ENCODE results near the gene YAP1.

DNA sequence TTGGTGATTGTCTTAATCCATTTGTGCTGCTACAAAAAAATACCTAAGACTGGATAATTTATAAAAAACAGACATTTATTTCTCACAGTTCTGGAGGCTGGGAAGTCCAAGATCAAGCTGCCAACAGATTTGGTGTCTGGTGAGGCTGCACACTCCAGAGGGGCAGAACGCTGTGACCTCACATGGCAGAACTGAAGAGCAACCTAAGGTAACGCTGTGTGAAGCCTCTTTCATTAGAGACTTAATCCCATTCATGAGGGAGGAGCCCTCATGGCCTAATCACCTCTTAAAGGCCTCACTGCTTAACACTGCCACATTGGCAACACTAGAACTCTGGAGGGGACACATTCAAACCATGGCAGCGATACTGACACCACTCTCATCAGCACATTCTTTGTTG is 164.4 kb downstream of the YAP1 start:
- TF ChIP-seq PPARA (CRISPR knock-in tag; IDR thresholded peaks at IDR 0.05; ENCODE audit: borderline replicate concordance) (no peak), CSDC2 (CRISPR knock-in tag; IDR thresholded peaks at IDR 0.05) (no peak), ZNF8 (CRISPR knock-in tag; IDR thresholded peaks at IDR 0.05) (no peak), ZFP3 (CRISPR knock-in tag; IDR thresholded peaks at IDR 0.05) (no peak), TOX (CRISPR knock-in tag; IDR thresholded peaks at IDR 0.05; ENCODE audit: borderline replicate concordance) (no peak), ZNF565 (CRISPR knock-in tag; conservative IDR thresholded peaks at IDR 0.05; ENCODE audit: low read depth) (no peak), BACH2 (CRISPR knock-in tag; IDR thresholded peaks at IDR 0.05; ENCODE audit: borderline replicate concordance) (no peak), TCF4 (CRISPR knock-in tag; IDR thresholded peaks at IDR 0.05; ENCODE audit: borderline replicate concordance) (no peak)
- TF ChIP-seq, protein P1, sequence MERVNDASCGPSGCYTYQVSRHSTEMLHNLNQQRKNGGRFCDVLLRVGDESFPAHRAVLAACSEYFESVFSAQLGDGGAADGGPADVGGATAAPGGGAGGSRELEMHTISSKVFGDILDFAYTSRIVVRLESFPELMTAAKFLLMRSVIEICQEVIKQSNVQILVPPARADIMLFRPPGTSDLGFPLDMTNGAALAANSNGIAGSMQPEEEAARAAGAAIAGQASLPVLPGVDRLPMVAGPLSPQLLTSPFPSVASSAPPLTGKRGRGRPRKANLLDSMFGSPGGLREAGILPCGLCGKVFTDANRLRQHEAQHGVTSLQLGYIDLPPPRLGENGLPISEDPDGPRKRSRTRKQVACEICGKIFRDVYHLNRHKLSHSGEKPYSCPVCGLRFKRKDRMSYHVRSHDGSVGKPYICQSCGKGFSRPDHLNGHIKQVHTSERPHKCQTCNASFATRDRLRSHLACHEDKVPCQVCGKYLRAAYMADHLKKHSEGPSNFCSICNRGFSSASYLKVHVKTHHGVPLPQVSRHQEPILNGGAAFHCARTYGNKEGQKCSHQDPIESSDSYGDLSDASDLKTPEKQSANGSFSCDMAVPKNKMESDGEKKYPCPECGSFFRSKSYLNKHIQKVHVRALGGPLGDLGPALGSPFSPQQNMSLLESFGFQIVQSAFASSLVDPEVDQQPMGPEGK (CRISPR knock-in tag; IDR thresholded peaks at IDR 0.05; ENCODE audit: borderline replicate concordance), result no peak
- TF ChIP-seq, protein P2, sequence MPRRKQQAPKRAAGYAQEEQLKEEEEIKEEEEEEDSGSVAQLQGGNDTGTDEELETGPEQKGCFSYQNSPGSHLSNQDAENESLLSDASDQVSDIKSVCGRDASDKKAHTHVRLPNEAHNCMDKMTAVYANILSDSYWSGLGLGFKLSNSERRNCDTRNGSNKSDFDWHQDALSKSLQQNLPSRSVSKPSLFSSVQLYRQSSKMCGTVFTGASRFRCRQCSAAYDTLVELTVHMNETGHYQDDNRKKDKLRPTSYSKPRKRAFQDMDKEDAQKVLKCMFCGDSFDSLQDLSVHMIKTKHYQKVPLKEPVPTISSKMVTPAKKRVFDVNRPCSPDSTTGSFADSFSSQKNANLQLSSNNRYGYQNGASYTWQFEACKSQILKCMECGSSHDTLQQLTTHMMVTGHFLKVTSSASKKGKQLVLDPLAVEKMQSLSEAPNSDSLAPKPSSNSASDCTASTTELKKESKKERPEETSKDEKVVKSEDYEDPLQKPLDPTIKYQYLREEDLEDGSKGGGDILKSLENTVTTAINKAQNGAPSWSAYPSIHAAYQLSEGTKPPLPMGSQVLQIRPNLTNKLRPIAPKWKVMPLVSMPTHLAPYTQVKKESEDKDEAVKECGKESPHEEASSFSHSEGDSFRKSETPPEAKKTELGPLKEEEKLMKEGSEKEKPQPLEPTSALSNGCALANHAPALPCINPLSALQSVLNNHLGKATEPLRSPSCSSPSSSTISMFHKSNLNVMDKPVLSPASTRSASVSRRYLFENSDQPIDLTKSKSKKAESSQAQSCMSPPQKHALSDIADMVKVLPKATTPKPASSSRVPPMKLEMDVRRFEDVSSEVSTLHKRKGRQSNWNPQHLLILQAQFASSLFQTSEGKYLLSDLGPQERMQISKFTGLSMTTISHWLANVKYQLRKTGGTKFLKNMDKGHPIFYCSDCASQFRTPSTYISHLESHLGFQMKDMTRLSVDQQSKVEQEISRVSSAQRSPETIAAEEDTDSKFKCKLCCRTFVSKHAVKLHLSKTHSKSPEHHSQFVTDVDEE (CRISPR knock-in tag; IDR thresholded peaks at IDR 0.05), result no peak

Data from SK-N-SH treated with all-trans-retinoic acid at 6 μM for 48 hours (cell line).